Endothelial cell of umbilical vein (primary cell): ENCODE measurements around the gene MBNL2. TPM values are rescaled to one million over a fixed set of nuclear protein-coding genes. Genes with fewer than 3 reads are reported as not detected.

Experiments
- BruUV-seq: library from RNA; stranded (reverse); fragments of 400-500 nt; replicated peaks from 2 replicates; lab custom pipeline; 2021; lab: Mats Ljungman, UMichigan
- CTCF ChIA-PET: fragments of 300-600, 350-600 bp; sonication (Branson Sonifier 250); formaldehyde crosslinking; loops from one replicate; lab custom pipeline; 2021; ENCODE audit warnings: antibody characterized with exemption, inconsistent platforms; lab: Charles Lee
- POLR2A ChIA-PET: fragments of 300-600, 350-600 bp; sonication (Branson Sonifier 250); formaldehyde crosslinking; loops from one replicate; lab custom pipeline; 2021; ENCODE audit warnings: antibody characterized with exemption, inconsistent platforms; lab: Charles Lee
- DNase-seq: peaks from one replicate; pipeline ENCODE4 v3.0.0-alpha.2; 2011; ENCODE audit warnings: low read depth, low spot score
- FAIRE-seq: peaks from 2 replicates; lab custom pipeline; 2011; peaks lifted over from hg19 to GRCh38; lab: Jason Lieb, UNC
- H2AFZ ChIP-seq: 2 replicates; pipeline ENCODE4 v1.6.0; 2012; ENCODE audit warnings: low read depth, low read length, control low read depth, inconsistent platforms
- H3K27ac ChIP-seq: 2 replicates; pipeline ENCODE4 v1.5.1; 2011; ENCODE audit warnings: low read depth, mild to moderate bottlenecking, control low read depth, low read length, moderate library complexity; ENCODE audit not compliant: insufficient read depth
- H3K27me3 ChIP-seq, 2 experiments: 2 replicates each; pipeline versions ENCODE4 v1.6.0 to v1.6.1; 2011; ENCODE audit warnings: low read length in 2 of 2, mixed read lengths in 1 of 2; ENCODE audit not compliant: control insufficient read depth in 2 of 2, insufficient read depth in 2 of 2
- H3K36me3 ChIP-seq, 2 experiments: 2 replicates in 1 of 2; 3 replicates in 1 of 2; pipeline ENCODE4 v1.5.1; 2011; ENCODE audit warnings: low read length in 2 of 2, mild to moderate bottlenecking in 1 of 2, moderate library complexity in 1 of 2; ENCODE audit not compliant: control insufficient read depth in 2 of 2, insufficient read depth in 2 of 2; ENCODE audit errors: extremely low read depth in 1 of 2
- H3K4me1 ChIP-seq: 3 replicates; pipeline ENCODE4 v1.5.1; 2011; ENCODE audit warnings: mild to moderate bottlenecking, low read length; ENCODE audit not compliant: control insufficient read depth, insufficient read depth; ENCODE audit errors: extremely low read depth
- H3K4me2 ChIP-seq: 2 replicates; pipeline ENCODE4 v1.6.1; 2011; ENCODE audit warnings: low read length, control low read depth, mixed read lengths; ENCODE audit not compliant: insufficient read depth
- H3K4me3 ChIP-seq, 3 experiments: fragments of 200-600 bp in 1 of 3; sonication (generic), shearing (Covaris generic) in 1 of 3; replicated peaks in 1 of 3; 2 replicates each; pipeline ENCODE4 v1.5.1; 2011 to 2016; ENCODE audit warnings: control low read depth in 3 of 3, low read length in 3 of 3, mild to moderate bottlenecking in 2 of 3, inconsistent platforms in 1 of 3, low read depth in 1 of 3, moderate library complexity in 1 of 3; ENCODE audit not compliant: insufficient read depth in 1 of 3
- H3K79me2 ChIP-seq: 2 replicates; pipeline ENCODE4 v1.6.0; 2012; ENCODE audit warnings: low read length, inconsistent platforms; ENCODE audit not compliant: control insufficient read depth, insufficient read depth
- H3K9ac ChIP-seq: replicated peaks from 2 replicates; pipeline ENCODE3; 2011; ENCODE audit warnings: low read length, control low read depth; ENCODE audit not compliant: insufficient read depth; ENCODE audit errors: extremely low read depth
- H3K9me1 ChIP-seq: replicated peaks from 3 replicates; pipeline ENCODE4 v1.6.0; 2011; ENCODE audit warnings: mild to moderate bottlenecking, low read length; ENCODE audit not compliant: control insufficient read depth, insufficient read depth; ENCODE audit errors: extremely low read depth
- H3K9me3 ChIP-seq: replicated peaks from 2 replicates; pipeline ENCODE4 v1.5.1; 2012; ENCODE audit warnings: low read length, inconsistent platforms; ENCODE audit not compliant: control insufficient read depth, insufficient read depth
- H4K20me1 ChIP-seq: replicated peaks from 2 replicates; pipeline ENCODE3; 2011; ENCODE audit warnings: mild to moderate bottlenecking, low read length; ENCODE audit not compliant: control insufficient read depth, insufficient read depth; ENCODE audit errors: extremely low read depth
- CTCF ChIP-seq, 2 donors: IDR thresholded peaks; 1 replicate in 1 of 2; 2 replicates in 1 of 2; pipeline ENCODE4 v1.5.1; 2011; ENCODE audit warnings: low read length in 2 of 2, mild to moderate bottlenecking in 2 of 2, moderate library complexity in 2 of 2, control low read depth in 1 of 2, inconsistent platforms in 1 of 2, low read depth in 1 of 2; ENCODE audit not compliant: insufficient read depth in 1 of 2; ENCODE audit errors: extremely low read depth in 1 of 2
- EZH2 ChIP-seq: IDR thresholded peaks from 2 replicates; pipeline ENCODE4 v1.6.1; 2012; ENCODE audit warnings: borderline replicate concordance, low read depth, mild to moderate bottlenecking, moderate library complexity, low read length, inconsistent platforms; ENCODE audit not compliant: severe bottlenecking
- FOS ChIP-seq: IDR thresholded peaks from 2 replicates; pipeline ENCODE4 v1.6.1; 2011; ENCODE audit warnings: mild to moderate bottlenecking, low read length, moderate library complexity, borderline replicate concordance; ENCODE audit not compliant: insufficient read depth
- GATA2 ChIP-seq: IDR thresholded peaks from 2 replicates; pipeline ENCODE4 v1.7.0; 2011; ENCODE audit warnings: low read depth, mild to moderate bottlenecking, moderate library complexity, mixed read lengths, low read length; ENCODE audit not compliant: insufficient read length, insufficient read depth
- JUN ChIP-seq: IDR thresholded peaks from 2 replicates; pipeline ENCODE4 v1.6.1; 2011; ENCODE audit warnings: borderline replicate concordance, low read depth; ENCODE audit not compliant: insufficient read length, insufficient read depth
- MYC ChIP-seq: IDR thresholded peaks from one replicate; pipeline ENCODE4 v1.6.1; 2011; ENCODE audit warnings: mild to moderate bottlenecking, low read depth, low read length
- POLR2A ChIP-seq: IDR thresholded peaks from 2 replicates; pipeline ENCODE4 v1.6.1; 2012; ENCODE audit warnings: low read depth, mild to moderate bottlenecking, control low read depth, low read length
- POLR2AphosphoS5 ChIP-seq: IDR thresholded peaks from 2 replicates; pipeline ENCODE4 v1.6.1; 2012; ENCODE audit warnings: low read depth, mild to moderate bottlenecking, control low read depth, low read length, moderate library complexity; ENCODE audit not compliant: insufficient read depth
- dilution Hi-C: fragments of 300-500 bp; cut with MboI; formaldehyde crosslinking; loops from one replicate; pipeline ENCODE4 v1.15.0; 2019; ENCODE audit warnings: low sequenced_read_pairs; ENCODE audit not compliant: extremely low pct_ligation_motif_present
- intact Hi-C: fragments of 100-400 bp; cut with micrococcal nuclease; formaldehyde crosslinking; loops from one replicate; pipeline ENCODE4 v1.10.0; 2022
- polyA plus RNA-seq, 4 experiments: library from polyadenylated mRNA; depleted of rRNA in 3 of 4; stranded (reverse) in 3 of 4; unstranded in 1 of 4; fragments of >200 nt; gene quantifications; 2 replicates each; pipeline versions ENCODE4 v1.2.1 to v1.2.3, GENCODE V29; 2011 to 2012; ENCODE audit warnings: missing spikeins in 1 of 4
- total RNA-seq: library from RNA; stranded (reverse); gene quantifications from 2 replicates; pipeline ENCODE4 v1.2.3, GENCODE V29; 2021
- TF ChIP-seq, protein P1 (sequence below): IDR thresholded peaks from 2 replicates; pipeline ENCODE4 v1.6.1; 2011; ENCODE audit not compliant: insufficient read depth, insufficient read length

MBNL2 gene
- total and polyA plus RNA-seq, 2 donors (not counting 3 experiments of a cell fraction or from before 2014, with no cell fraction given), result 32.9 to 76.5 TPM

DNA sequence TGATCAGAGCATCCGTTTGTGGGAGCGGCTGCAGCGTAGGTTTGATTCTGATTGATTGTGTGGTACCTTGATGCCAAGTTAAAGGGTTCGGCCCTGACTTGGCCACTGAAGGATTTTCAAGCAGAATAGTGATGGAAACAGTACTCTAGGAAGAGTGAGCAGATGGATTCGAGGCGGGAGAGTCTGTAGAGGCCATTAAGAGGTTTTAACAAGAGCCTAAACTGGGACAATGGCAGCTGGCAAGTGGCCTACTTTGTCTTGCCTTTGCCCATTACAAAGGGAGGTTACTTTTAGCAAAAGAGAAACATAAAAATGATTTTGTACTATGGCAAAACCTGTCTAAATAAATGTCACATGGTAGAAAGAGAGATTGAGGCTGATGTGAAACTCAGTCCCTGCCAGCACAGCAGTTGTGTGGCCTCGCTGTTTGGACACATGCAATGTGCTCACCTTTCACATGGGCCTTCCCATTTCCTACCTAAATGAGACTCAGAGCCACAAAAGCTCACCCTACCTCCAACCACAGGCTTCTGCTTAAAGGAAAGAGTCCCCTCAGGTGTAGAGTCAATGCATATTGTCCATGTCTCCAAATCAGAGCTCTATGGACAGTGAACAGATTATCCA is 149.5 kb downstream of the MBNL2 start:
- no peak overlapping the region for H3K4me3 ChIP-seq
- no TSS peak for BruUV-seq
- dilution Hi-C loops, result no loop called here
- H3K9ac ChIP-seq, result no peak overlapping the region
- H2AFZ ChIP-seq, result no peak overlapping the region
- H3K27ac ChIP-seq, result no peak overlapping the region
- H3K27me3 ChIP-seq, result no peaks in the 10 kb centered on the region
- H3K36me3 ChIP-seq, result peaks cover 23 to 27% of the 10 kb centered on the region in 2 experiments
- intact Hi-C loops, result no loop called here
- ChIA-PET POLR2A (no interaction called here), CTCF (interaction anchor here (1.1 kb wide), 1 partner anchor 12 kb away, joined by 3 read pairs; no protein-coding TSS in a partner anchor)
- H3K4me1 ChIP-seq, result peaks cover 6% of the 10 kb centered on the region
- DNase-seq (no peak), FAIRE-seq (no peak)
- no peaks in the 10 kb centered on the region for H4K20me1 ChIP-seq
- H3K9me1 ChIP-seq, result no peaks in the 10 kb centered on the region
- TF ChIP-seq JUN (no peak), GATA2 (no peak), FOS (no peak), EZH2 (no peak), CTCF (IDR thresholded peaks at IDR 0.05; ENCODE audit: extremely low read depth in 1 of 2, insufficient read depth in 1 of 2, low read depth in 1 of 2, low read length in 2 of 2) (no peak), MYC (no peak), POLR2A (no peak), POLR2AphosphoS5 (no peak)
- TF ChIP-seq, protein P1, sequence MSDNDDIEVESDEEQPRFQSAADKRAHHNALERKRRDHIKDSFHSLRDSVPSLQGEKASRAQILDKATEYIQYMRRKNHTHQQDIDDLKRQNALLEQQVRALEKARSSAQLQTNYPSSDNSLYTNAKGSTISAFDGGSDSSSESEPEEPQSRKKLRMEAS, result no peak
- H3K79me2 ChIP-seq, result peaks cover 2% of the 10 kb centered on the region
- H3K9me3 ChIP-seq, result no peaks in the 10 kb centered on the region
- no peak overlapping the region for H3K4me2 ChIP-seq
